OCI-M2 (cell line): ENCODE data around the gene KIAA1549.

Source experiments
- DNase-seq: peaks from one replicate; lab custom pipeline; 2025; ENCODE audit not compliant: unreplicated experiment; lab: John Stamatoyannopoulos, UW

KIAA1549 gene

DNA sequence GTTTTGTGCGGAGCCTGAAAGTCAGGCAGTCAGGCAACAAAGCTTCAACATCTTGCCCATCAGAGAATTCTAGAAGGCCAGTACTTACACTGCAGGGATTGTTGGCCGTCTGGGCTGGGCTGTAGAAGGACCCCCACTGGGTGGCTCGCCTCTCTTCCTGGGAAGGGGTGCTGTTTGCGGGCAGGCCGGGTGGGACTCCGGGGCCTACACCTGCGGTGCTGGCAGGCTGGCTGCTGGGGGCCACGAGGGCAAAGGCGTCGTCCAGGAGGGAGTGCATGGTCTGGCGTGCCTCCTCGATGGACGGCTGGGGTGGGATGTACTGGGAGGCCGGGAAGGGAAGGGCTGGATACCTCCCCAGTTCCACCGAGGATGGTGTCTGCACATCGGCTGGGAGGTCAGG is 120.1 kb downstream of the KIAA1549 start:
- no peak for DNase-seq

- no peak for DNase-seq
Measured at GRCh38 chr7:138857728-138858127, 123.5 kb downstream of the KIAA1549 start.

- DNase-seq, result no peak
Measured at GRCh38 chr7:138854115-138854645, 127.0 kb downstream of the KIAA1549 start.

DNA sequence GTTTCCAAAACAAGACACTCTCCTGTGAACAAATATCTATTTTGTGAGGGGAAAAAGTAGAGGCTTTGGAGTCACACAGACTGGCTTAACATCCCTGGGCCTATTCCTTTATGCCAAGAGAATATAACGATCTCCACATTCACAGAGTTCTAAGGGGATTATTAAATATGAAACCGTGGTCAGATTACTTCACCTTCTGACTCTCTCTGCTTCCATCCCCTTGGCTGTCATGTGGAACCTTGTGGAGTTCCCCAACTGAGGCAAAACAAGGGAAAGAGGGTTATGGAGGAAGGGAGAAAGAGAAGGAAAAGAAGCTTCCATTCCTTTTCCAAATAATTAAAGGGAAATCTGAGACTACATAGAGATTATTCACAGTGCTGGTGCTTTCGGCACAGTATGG is 127.7 kb downstream of the KIAA1549 start:
- no peak for DNase-seq

DNA sequence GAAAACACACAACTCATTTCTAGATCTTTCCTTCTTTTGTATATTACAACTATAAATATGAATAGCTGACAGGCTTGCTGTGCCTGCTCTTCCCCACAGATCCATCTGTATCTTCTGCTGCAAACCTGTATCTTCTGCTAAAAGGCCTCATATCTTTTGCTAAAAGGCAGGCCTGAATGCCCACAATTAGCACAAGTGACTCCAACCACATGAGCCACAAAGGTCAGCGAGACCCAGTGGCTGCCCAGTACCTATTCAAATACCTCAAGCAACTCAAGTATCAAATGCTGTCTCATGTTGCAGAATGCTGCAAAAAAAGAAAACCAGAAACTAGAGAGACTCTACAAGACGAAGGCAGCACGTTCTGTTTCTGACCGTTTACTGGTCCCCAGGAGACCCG is 128.7 kb downstream of the KIAA1549 start:
- no peak for DNase-seq

GRCh38 chr7:138849701-138850100 is 131.5 kb downstream of the KIAA1549 start:
- no peak for DNase-seq

DNA sequence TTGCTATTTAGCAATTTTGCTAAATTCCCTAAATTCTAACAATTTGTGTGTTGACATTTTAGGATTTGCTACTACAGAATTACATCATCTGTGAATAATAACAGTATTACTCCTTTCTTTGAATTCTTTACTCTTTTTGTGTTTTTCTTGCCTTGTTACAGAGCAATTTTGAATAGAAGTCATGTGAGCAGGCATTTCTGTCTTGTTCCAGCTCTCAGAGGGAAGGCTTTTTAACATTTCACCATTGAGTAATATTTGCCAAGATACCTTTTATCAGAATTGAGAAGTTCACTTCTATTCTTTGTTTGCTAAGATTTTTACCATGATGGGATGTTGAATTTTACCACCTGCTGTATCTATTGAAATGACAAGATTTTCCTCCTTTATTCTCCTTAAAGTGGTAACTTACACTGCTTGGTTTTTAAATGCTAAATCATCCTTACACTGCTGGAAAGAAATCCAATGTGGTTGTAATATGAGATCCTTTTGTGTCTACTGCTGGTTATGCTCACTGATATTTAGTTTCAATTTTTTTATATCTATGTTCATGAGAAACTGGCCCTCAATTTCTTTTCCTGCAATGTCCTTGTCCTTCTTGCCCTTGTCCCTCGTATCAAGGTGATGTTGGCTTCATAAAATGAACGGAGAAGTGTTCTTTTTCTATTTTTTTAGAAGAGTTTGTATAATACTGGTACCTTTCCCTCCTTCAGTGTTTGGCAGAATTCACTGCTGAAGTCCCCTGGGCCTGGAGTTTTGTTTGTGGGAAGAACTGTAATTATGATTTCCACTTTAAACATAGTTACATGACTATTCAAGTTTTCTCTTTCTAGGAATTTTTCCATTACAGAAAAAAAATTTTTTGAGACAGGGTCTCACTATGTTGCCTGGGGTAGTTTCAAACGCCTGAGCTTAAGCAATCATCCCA is 132.9 kb downstream of the KIAA1549 start:
- no peak for DNase-seq

GRCh38 chr7:138845711-138846110 is 135.5 kb downstream of the KIAA1549 start:
- DNase-seq, result no peak

GRCh38 chr7:138843632-138844580 is 137.3 kb downstream of the KIAA1549 start:
- no peak for DNase-seq

DNA sequence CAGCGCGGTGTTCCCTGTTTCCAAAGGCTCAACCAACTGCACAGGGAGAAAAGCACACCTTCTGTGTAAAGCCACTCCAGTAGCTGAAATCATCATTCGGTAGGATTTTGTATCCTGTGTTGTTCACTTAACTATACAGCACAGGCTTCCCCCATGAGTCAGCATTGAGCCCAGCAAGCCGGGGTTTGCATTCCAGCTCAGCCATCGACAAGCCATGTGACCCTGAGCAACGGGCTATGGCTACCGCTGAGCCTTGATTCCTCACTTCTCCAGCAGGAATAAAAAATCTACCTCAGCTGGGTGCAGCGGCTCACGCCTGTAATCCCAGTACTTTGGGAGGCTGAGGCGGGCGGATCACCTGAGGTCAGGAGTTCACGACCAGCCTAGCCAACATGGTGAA is 139.1 kb downstream of the KIAA1549 start:
- no peak for DNase-seq

DNA sequence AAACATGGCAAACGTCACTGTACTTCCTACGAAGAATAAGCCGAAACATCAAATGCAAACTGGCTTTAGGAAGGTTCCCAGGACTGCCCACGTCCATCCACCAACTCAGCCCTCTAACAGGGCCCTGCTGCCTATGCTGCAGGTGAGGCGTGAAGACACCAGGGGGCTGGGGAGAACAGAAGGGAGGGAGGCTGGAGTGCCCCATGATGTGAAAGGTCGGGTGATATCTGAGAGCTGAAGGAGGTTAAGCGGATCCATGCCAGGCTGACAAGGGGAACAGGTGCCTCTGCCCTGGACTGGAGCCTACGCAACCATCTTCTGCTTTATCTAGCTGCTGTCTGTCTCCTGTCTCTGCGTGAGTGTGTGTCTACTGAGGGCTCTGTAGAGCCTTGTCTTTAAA is 143.0 kb downstream of the KIAA1549 start:
- no peak for DNase-seq

DNA sequence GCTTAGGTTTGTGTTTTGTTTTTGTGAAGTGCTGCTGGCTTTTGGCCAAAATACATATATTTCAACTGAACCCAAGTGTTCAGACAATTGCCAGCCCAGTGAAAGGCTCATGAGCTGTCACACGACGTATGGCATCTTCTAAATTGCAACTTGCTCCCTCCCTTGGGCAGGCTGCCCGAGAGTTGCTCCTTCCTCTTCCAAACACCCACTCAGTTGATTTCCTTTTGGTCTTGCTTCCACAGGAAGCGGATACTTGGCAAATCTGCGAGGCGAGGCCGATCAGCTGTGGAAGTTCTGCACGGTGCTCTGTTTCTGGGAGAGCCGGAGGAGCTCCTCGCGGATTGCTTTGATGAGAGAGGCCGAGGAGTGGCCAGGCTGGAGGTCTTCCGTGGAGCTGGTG is 143.6 kb downstream of the KIAA1549 start:
- no peak for DNase-seq

DNA sequence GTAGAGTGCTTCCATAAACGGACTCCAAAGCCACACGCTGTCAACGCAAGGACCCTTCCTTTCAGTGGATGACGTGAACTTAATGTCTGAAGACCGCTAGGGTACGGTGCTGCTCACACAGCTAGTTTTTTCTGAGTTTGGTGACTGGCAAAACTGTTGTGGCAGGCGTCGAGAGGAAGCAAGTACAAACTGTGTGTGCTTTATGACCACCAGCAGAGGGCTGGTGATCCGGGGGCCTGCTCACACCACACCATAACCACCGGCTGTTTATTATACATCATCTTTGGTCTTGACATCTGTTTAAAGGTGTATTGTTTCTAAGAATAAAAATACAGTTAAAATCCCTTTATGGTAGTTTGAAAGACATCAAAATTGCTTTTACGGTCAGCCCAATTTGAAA is 146.1 kb downstream of the KIAA1549 start:
- no peak for DNase-seq

GRCh38 chr7:138834583-138834982 is 146.6 kb downstream of the KIAA1549 start:
- DNase-seq, result no peak

DNA sequence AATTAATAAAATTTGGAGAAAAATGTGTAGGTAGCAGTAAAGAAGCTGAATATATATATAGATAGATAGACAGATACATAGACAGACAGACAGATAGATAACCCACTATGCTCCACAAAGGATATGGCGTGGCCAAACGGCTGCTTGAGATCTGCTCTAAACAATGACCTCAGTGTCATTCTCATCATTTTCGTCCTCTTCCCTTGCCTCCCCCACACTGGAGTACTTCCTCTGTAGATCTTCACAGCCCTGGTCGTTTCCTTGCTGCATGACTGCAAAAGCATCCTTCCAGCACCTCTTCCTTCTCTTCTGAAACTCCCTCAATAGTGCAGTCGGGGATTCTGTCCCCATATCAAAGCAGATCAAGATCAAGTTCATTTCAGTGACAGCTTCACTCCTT is 147.6 kb downstream of the KIAA1549 start:
- no peak for DNase-seq

- DNase-seq, result no peak
Measured at GRCh38 chr7:138832966-138833365, 148.2 kb downstream of the KIAA1549 start.

GRCh38 chr7:138829335-138829734 is 151.9 kb downstream of the KIAA1549 start:
- no peak for DNase-seq

- DNase-seq, result no peak
Measured at GRCh38 chr7:138828302-138828701, 152.9 kb downstream of the KIAA1549 start.

GRCh38 chr7:138825049-138825721 is 156.0 kb downstream of the KIAA1549 start:
- DNase-seq, result no peak

GRCh38 chr7:138822867-138823535 is 158.2 kb downstream of the KIAA1549 start:
- no peak for DNase-seq
